Hepatocyte (in vitro differentiated cells): ENCODE data around the gene WDR36.

Experiments
- CTCF ChIP-seq: fragments of 200-600 bp; sonication (generic); IDR thresholded peaks from 2 replicates; pipeline ENCODE4 v1.5.1; 2016; ENCODE audit warnings: antibody characterized with exemption, mild to moderate bottlenecking; ENCODE audit not compliant: poor library complexity
- EZH2 ChIP-seq: fragments of 200-600 bp; sonication (generic); IDR thresholded peaks from 2 replicates; pipeline ENCODE4 v1.6.1; 2016; ENCODE audit warnings: antibody characterized with exemption, mild to moderate bottlenecking, borderline replicate concordance

- TF ChIP-seq CTCF (no peak), EZH2 (no peak)
These were observed 48.2 kb upstream of the WDR36 start for GRCh38 chr5:111043712-111044506.
